Activated B cell treated with CpG ODN at 0.5 μM for 24 hours (primary cell): Measurements from ENCODE around the gene MACROD2. TPM values are rescaled to one million over a fixed set of nuclear protein-coding genes. Genes with fewer than 3 reads are reported as not detected.

ENCODE experiments used
- ATAC-seq: fragments of 200-7000 bp; cut with Tn5 transposase; one replicate; pipeline ENCODE4 v1.10.0; 2021; ENCODE audit warnings: low read depth, mild to moderate bottlenecking, moderate library complexity
- CTCF ChIA-PET: fragments of 350-600 bp; sonication (Branson Sonifier 250); formaldehyde crosslinking; loops from one replicate; lab custom pipeline; 2021; ENCODE audit warnings: antibody characterized with exemption; lab: Charles Lee
- POLR2A ChIA-PET: fragments of 350-600 bp; sonication (Branson Sonifier 250); formaldehyde crosslinking; loops from one replicate; lab custom pipeline; 2021; ENCODE audit warnings: antibody characterized with exemption; lab: Charles Lee
- DNase-seq: peaks from one replicate; pipeline ENCODE4 v3.0.0; 2022
- H3K27ac Mint-ChIP-seq: one replicate; pipeline ENCODE4 v1.8.0; 2020; ENCODE audit warnings: mixed read lengths
- H3K27me3 Mint-ChIP-seq: one replicate; pipeline ENCODE4 v1.8.0; 2021; ENCODE audit warnings: mixed read lengths
- H3K36me3 Mint-ChIP-seq: one replicate; pipeline ENCODE4 v1.8.0; 2021; ENCODE audit warnings: low read depth, mixed read lengths
- H3K4me1 Mint-ChIP-seq: one replicate; pipeline ENCODE4 v1.8.0; 2021; ENCODE audit warnings: mixed read lengths
- H3K4me3 Mint-ChIP-seq: one replicate; pipeline ENCODE4 v1.8.0; 2020; ENCODE audit warnings: mild to moderate bottlenecking, mixed read lengths
- H3K9me3 Mint-ChIP-seq: one replicate; pipeline ENCODE4 v1.8.0; 2020; ENCODE audit warnings: mixed read lengths
- intact Hi-C: fragments of 100-400 bp; cut with micrococcal nuclease; formaldehyde crosslinking; loops from one replicate; pipeline ENCODE4 v1.15.1; 2024
- total RNA-seq: library from RNA; stranded (reverse); gene quantifications from 2 replicates; pipeline ENCODE4 v1.2.3, GENCODE V29; 2022
- TF ChIP-seq, protein P1 (sequence below): fragments of 200-600 bp; IDR thresholded peaks from one replicate; pipeline ENCODE4 v1.8.0; 2022; ENCODE audit warnings: antibody characterized with exemption, mild to moderate bottlenecking

MACROD2 gene
- total RNA-seq, 1 donor from 2014 or later: 55.1 TPM

DNA sequence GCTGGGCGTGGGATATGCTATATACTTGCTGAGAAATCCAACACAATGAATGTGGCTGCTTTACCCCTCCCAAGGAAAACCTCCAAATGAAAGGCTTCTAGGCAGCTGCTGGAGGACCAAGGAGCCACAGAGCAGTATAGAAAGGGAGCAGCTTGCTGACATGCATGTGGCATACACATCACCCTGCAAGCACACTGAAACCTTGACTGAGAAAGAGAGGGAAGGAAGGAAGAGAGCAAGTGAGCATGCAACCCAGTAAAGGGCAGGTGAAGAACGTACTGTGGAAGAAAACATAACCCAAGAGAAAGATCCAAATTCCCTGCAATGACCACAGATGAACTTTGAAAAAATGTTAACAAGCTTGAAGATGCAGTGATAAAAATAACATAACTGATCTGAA lies 2034.9 kb downstream of the MACROD2 start:
- Mint-ChIP-seq H3K27me3 (no peaks in the 10 kb centered on the region), H3K36me3 (peaks cover 24% of the 10 kb centered on the region), H3K4me1 (peaks cover 57% of the 10 kb centered on the region), H3K27ac (no peak overlapping the region), H3K4me3 (no peak overlapping the region), H3K9me3 (peaks cover 15% of the 10 kb centered on the region)
- ChIA-PET POLR2A (no interaction called here), CTCF (no interaction called here)
- no peak for ATAC-seq
- no peak for DNase-seq
- TF ChIP-seq, protein P1, sequence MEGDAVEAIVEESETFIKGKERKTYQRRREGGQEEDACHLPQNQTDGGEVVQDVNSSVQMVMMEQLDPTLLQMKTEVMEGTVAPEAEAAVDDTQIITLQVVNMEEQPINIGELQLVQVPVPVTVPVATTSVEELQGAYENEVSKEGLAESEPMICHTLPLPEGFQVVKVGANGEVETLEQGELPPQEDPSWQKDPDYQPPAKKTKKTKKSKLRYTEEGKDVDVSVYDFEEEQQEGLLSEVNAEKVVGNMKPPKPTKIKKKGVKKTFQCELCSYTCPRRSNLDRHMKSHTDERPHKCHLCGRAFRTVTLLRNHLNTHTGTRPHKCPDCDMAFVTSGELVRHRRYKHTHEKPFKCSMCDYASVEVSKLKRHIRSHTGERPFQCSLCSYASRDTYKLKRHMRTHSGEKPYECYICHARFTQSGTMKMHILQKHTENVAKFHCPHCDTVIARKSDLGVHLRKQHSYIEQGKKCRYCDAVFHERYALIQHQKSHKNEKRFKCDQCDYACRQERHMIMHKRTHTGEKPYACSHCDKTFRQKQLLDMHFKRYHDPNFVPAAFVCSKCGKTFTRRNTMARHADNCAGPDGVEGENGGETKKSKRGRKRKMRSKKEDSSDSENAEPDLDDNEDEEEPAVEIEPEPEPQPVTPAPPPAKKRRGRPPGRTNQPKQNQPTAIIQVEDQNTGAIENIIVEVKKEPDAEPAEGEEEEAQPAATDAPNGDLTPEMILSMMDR: no peak
- intact Hi-C loops: no loop called here

DNA sequence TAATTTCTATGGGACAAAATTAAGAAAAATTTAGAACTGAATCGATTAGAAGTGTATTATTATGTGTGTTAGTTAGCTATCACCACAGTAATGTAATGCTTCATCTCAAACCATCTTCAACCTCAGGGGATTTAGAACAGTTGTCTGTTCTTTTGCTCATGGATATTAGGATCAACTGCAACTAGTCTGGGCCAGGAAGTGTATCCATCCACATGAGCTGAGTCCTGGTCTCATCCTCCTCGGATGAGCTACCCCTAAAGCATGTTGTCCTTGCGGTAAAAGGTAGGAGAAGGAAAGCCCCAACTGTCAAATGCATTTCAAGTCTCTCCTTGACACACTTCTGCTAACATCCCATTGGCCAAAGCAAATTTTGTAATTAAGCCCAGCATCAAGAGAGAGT lies 2040.3 kb downstream of the MACROD2 start:
- TF ChIP-seq, protein P1: no peak
- ATAC-seq (no peak), DNase-seq (no peak)
- Mint-ChIP-seq H3K27ac (no peak overlapping the region), H3K36me3 (peaks cover 6% of the 10 kb centered on the region), H3K4me1 (peaks cover 48% of the 10 kb centered on the region), H3K9me3 (peaks cover 2% of the 10 kb centered on the region), H3K27me3 (no peaks in the 10 kb centered on the region), H3K4me3 (no peak overlapping the region)
- ChIA-PET POLR2A (interaction anchor here (0.7 kb wide), 1 partner anchor 34 kb away, joined by 3 read pairs; no protein-coding TSS in a partner anchor), CTCF (no interaction called here)
- intact Hi-C loops: no loop called here

DNA sequence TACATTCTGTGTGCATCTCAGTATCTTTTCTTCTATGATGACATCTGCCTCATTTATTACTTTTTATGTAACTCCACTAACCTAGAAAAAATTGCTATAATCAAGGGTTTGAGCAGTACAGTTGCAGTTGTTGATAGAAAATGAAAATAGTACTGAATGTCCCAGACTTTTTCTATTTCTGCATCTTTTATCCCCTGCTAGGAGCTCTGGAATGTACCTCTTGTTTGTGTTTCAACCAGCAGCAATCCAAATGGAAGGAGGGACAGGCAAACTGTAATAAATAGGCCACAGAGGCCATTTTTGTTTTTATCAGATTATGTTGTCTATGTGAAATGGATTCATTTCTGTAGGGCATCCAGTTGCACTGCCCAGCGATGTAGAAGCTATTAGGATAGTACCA lies 2041.0 kb downstream of the MACROD2 start:
- H3K4me3 Mint-ChIP-seq: no peak overlapping the region
- peaks cover 2% of the 10 kb centered on the region for H3K9me3 Mint-ChIP-seq
- peaks cover 56% of the 10 kb centered on the region for H3K4me1 Mint-ChIP-seq
- H3K36me3 Mint-ChIP-seq: peaks cover 6% of the 10 kb centered on the region
- ATAC-seq (no peak), DNase-seq (no peak)
- no peak overlapping the region for H3K27ac Mint-ChIP-seq
- TF ChIP-seq, protein P1: no peak
- intact Hi-C loops: no loop called here
- no peaks in the 10 kb centered on the region for H3K27me3 Mint-ChIP-seq
- CTCF ChIA-PET: no interaction called here
- POLR2A ChIA-PET: no interaction called here

DNA sequence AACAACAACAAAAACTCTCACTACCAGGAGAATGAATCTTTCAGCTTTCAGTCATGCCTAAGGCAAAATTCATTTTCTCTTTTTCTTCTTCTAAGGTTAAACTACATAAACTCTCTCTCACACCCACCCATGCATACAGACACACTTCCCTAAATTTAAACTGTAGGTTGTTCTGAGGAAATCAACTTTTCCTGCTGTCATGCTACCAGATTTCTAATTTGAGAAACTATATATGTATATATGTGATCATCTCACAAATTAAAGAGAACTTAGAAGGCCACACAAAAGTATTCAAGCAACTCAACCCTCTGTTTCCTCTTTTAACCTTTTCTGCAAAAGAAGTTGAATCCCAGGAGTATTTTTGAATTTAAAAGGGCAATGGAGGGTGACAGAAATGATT lies 2045.4 kb downstream of the MACROD2 start:
- peak overlapping the region; percentile 79 for H3K27ac Mint-ChIP-seq
- peaks cover 81% of the 10 kb centered on the region for H3K4me1 Mint-ChIP-seq
- peak; percentile 80 for ATAC-seq

DNA sequence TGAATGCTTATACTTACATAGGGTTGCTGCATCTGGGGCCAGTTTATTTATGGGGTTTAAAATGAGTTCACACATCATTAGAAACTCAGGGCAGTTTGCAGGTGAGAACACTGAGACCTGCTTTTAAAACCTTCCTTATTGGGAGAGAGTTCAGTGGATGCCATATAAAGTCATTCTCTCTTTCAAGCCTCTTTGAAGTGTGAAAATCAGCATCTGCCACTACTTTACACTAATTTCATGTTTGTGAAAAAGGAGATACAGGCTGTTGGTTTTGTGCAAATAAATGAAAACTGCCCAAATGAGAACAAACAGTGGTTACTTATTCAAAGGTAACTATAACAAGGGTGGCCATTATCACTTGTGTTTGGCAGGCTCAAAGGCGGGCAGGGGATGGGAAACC lies 2047.4 kb downstream of the MACROD2 start:
- TF ChIP-seq, protein P1: no peak
- DNase-seq (no peak), ATAC-seq (no peak)
- H3K27ac Mint-ChIP-seq: peak overlapping the region; percentile 68
- POLR2A ChIA-PET: no interaction called here
- peaks cover 2% of the 10 kb centered on the region for H3K9me3 Mint-ChIP-seq
- peaks cover 84% of the 10 kb centered on the region for H3K4me1 Mint-ChIP-seq
- peak overlapping the region; percentile 33 for H3K4me3 Mint-ChIP-seq
- CTCF ChIA-PET: no interaction called here
- intact Hi-C loops: loop anchor here (5.0 kb wide), 2 partner anchors 120 to 725 kb away; no protein-coding TSS in a partner anchor
- H3K27me3 Mint-ChIP-seq: no peaks in the 10 kb centered on the region
- H3K36me3 Mint-ChIP-seq: peaks cover 14% of the 10 kb centered on the region

More for the DNA sequence above, 2045.4 kb downstream of the MACROD2 start:
- Mint-ChIP-seq H3K36me3 (peaks cover 10% of the 10 kb centered on the region), H3K9me3 (peaks cover 2% of the 10 kb centered on the region), H3K4me3 (peak overlapping the region; percentile 60), H3K27me3 (no peaks in the 10 kb centered on the region)
- CTCF ChIA-PET: no interaction called here
- DNase-seq: no peak
- POLR2A ChIA-PET: interaction anchor here (0.5 to 1.2 kb wide), 5 partner anchors 10 to 232 kb away, joined by 3 to 4 read pairs (median 3); no protein-coding TSS in a partner anchor
- intact Hi-C loops: loop anchor here (1.0 to 5.0 kb wide), 7 partner anchors 11 to 723 kb away; no protein-coding TSS in a partner anchor
- TF ChIP-seq, protein P1: no peak
